ENCODE data around the gene NOS1AP.
"Not testable (repeated sequence)": the region's sequence is repeated elsewhere in the genome, so short reads cannot be mapped to it uniquely, and the experiment has no call there.

Gene NOS1AP

DNA sequence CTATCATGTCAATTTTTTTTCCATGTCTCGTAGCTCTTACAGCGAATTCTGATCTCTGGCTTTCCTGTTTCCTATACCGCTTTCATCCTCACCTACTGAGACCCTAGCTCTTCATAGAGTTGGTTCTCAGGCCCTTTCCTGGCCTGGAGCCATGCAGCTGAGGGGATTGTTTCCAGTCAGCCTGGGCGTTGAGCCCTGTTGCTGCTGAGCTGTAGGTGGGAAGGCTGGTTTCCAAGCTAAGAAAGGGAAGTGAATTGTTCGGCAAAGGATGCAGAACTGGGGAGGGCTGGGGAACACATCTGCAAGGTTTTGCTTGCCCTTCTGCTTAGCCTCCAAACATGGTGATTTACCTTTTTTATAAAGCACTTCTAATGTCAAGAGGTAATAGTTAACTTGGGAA is 265.6 kb downstream of the NOS1AP start:
- no peak overlapping the region for H3K4me3 ChIP-seq (ENCODE audit: low read depth, low read length)
- no peak overlapping the region for H3K9ac ChIP-seq (ENCODE audit: low read depth, low read length)
- peaks cover 10% of the 10 kb centered on the region for H3K4me1 ChIP-seq (ENCODE audit: control insufficient read depth, insufficient read depth, low read length)
- H3K27me3 ChIP-seq (ENCODE audit: control insufficient read depth, insufficient read depth, low read length): no peaks in the 10 kb centered on the region
- H3K27ac ChIP-seq (ENCODE audit: low read depth, low read length): no peak overlapping the region
- no peaks in the 10 kb centered on the region for H3K36me3 ChIP-seq (ENCODE audit: control insufficient read depth, insufficient read depth, low read length)
- no peaks in the 10 kb centered on the region for H3K9me3 ChIP-seq (ENCODE audit: control insufficient read depth, insufficient read depth, low read length)

DNA sequence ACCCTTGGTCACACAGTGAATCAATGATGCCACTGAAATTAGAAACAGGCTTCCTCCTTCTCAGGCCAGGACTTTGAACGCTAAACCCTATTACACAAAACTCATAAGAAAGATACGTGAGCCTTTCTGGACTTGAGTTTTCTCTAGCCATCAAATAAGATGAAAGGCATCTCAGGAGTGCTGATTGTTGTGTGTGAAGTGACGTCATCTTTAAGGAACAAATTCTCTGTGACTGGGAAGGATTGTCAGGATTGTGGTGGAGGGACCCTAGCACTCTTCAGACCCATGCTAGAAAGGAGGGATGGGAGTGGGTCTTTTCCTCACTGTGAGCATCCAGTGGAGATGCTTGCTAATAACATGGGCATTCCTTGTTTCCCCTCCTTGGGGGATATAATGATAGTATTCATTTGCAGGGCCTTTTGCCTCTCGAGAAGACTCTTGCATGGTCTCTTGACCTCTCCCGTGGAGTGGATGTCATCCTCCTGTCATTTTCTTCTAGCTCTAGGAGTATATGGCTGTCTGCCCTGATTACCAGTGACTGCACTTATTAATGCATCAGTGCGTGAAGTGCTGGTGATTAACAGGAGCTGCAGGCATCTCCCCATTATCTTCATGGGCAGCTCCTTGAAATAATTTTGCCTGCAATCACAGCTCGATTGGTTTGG is 267.3 kb downstream of the NOS1AP start:
- Histone ChIP-seq H3K27me3 (ENCODE audit: control insufficient read depth, insufficient read depth, low read length) (no peaks in the 10 kb centered on the region), H3K9me3 (ENCODE audit: control insufficient read depth, insufficient read depth, low read length) (no peaks in the 10 kb centered on the region), H3K27ac (ENCODE audit: low read depth, low read length) (no peak overlapping the region), H3K36me3 (ENCODE audit: control insufficient read depth, insufficient read depth, low read length) (no peaks in the 10 kb centered on the region), H3K4me1 (ENCODE audit: control insufficient read depth, insufficient read depth, low read length) (peaks cover 10% of the 10 kb centered on the region), H3K9ac (ENCODE audit: low read depth, low read length) (no peak overlapping the region), H3K4me3 (ENCODE audit: low read depth, low read length) (no peak overlapping the region)

DNA sequence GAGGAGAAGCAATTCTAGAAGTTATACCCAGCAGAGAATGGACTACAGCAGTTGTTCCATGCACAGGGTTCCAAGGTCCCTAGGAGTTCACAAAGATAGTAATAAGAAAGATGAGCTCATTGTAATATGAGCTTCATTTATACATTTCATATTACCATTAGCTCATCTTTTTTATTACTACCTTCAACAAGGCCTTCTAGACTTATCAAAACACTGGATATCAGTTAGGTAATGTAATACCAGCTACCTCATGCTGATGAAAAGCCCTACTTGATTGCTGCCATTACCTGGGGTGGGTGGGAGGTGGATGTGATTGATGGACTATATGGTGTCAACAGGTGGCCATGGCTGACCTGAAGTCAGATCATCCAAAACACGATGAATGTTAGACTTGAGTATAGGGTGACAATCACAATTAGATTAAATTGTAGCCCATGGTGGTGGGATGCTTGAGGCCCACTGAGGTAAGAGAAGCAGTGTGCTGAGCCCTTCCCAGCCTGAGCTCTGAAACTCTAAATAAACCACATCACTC is 273.0 kb downstream of the NOS1AP start:
- no peaks in the 10 kb centered on the region for H3K27me3 ChIP-seq (ENCODE audit: control insufficient read depth, insufficient read depth, low read length)

DNA sequence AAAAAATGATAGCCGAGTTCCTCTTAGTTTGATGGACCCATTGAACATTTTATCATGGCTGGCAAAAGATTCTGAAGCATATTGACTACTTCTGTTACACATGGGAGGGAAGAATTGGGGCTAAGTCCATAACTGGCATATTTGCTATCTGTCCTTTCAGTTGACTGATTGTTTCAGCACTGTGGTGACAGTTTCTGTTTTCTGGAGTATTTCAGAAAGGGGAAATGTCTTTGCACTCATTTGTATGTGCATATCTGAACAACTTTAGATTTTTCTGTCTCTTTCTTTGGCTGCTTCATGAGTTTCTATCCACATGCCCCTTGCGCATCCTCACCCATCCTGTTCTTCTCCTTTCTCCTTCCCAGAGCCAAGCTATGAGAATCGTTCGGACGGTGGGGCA is 274.0 kb downstream of the NOS1AP start:
- no peaks in the 10 kb centered on the region for H3K9me3 ChIP-seq (ENCODE audit: control insufficient read depth, insufficient read depth, low read length)
- no peak overlapping the region for H3K27ac ChIP-seq (ENCODE audit: low read depth, low read length)
- no peaks in the 10 kb centered on the region for H3K27me3 ChIP-seq (ENCODE audit: control insufficient read depth, insufficient read depth, low read length)
- no peaks in the 10 kb centered on the region for H3K4me1 ChIP-seq (ENCODE audit: control insufficient read depth, insufficient read depth, low read length)
- no peaks in the 10 kb centered on the region for H3K36me3 ChIP-seq (ENCODE audit: control insufficient read depth, insufficient read depth, low read length)
- H3K9ac ChIP-seq (ENCODE audit: low read depth, low read length): no peak overlapping the region
- H3K4me3 ChIP-seq (ENCODE audit: low read depth, low read length): no peak overlapping the region

More for the DNA sequence above, 273.0 kb downstream of the NOS1AP start:
- Histone ChIP-seq H3K9ac (ENCODE audit: low read depth, low read length) (no peak overlapping the region), H3K36me3 (ENCODE audit: control insufficient read depth, insufficient read depth, low read length) (no peaks in the 10 kb centered on the region), H3K9me3 (ENCODE audit: control insufficient read depth, insufficient read depth, low read length) (no peaks in the 10 kb centered on the region), H3K27ac (ENCODE audit: low read depth, low read length) (no peak overlapping the region), H3K4me1 (ENCODE audit: control insufficient read depth, insufficient read depth, low read length) (no peaks in the 10 kb centered on the region), H3K4me3 (ENCODE audit: low read depth, low read length) (no peak overlapping the region)

DNA sequence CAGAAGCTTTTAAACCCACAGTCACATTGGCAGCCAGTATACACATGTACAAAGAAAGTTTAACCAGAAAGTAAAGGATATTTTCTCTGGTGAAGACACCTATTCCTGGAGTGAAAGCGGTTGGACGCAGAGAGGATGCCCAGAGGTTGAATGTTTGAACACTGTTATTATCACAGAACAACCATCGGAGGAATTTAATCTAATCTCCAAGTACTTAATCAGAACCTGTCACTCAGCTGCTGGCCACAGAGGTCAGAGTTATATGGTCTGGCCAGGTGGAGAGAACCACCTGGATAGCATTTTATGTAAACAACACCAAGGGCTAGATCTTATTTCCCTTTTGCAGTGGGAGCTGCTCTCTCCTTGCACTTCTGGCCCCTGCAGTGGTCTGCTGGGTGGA is 277.8 kb downstream of the NOS1AP start:
- no peaks in the 10 kb centered on the region for H3K9me3 ChIP-seq (ENCODE audit: control insufficient read depth, insufficient read depth, low read length)
- H3K9ac ChIP-seq (ENCODE audit: low read depth, low read length): no peak overlapping the region
- no peaks in the 10 kb centered on the region for H3K4me1 ChIP-seq (ENCODE audit: control insufficient read depth, insufficient read depth, low read length)
- no peaks in the 10 kb centered on the region for H3K36me3 ChIP-seq (ENCODE audit: control insufficient read depth, insufficient read depth, low read length)
- H3K4me3 ChIP-seq (ENCODE audit: low read depth, low read length): no peak overlapping the region
- H3K27me3 ChIP-seq (ENCODE audit: control insufficient read depth, insufficient read depth, low read length): no peaks in the 10 kb centered on the region
- H3K27ac ChIP-seq (ENCODE audit: low read depth, low read length): no peak overlapping the region

DNA sequence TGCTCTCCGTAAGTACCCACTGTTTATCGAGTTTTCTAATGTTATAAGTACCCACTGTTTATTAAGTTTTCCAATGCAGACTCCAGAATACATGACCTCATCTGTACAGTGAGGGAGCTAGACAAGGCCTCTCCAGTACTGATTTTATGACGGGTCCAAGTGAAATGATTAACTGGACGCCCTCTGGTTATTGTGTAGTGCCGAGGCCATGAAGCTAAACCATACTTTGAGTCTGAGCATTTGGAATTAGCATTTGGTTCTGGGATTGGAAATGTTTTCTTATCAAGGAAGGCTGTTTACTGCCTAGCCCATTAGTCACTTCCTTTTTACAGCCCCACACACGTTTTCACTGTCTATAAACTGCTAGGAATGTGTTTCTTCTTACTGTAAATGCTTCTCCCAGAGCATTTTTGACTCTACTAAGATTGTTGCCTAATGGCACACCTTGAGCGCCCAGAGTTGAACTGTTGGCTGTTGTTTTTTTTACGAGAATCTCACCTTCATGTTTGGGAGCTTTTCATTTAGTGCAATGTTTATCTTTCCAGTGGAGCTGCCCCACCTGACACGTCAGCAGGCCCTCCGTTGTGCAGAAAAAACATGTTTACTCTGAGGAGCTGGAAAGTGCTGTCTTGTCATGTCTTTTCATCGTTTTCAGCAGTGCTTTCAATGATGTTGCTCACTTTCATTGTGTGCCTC is 280.3 kb downstream of the NOS1AP start:
- Histone ChIP-seq H3K36me3 (ENCODE audit: control insufficient read depth, insufficient read depth, low read length) (no peaks in the 10 kb centered on the region), H3K4me3 (ENCODE audit: low read depth, low read length) (no peak overlapping the region), H3K9me3 (ENCODE audit: control insufficient read depth, insufficient read depth, low read length) (no peaks in the 10 kb centered on the region), H3K27me3 (ENCODE audit: control insufficient read depth, insufficient read depth, low read length) (no peaks in the 10 kb centered on the region), H3K4me1 (ENCODE audit: control insufficient read depth, insufficient read depth, low read length) (peaks cover 8% of the 10 kb centered on the region), H3K27ac (ENCODE audit: low read depth, low read length) (no peak overlapping the region), H3K9ac (ENCODE audit: low read depth, low read length) (no peak overlapping the region)

DNA sequence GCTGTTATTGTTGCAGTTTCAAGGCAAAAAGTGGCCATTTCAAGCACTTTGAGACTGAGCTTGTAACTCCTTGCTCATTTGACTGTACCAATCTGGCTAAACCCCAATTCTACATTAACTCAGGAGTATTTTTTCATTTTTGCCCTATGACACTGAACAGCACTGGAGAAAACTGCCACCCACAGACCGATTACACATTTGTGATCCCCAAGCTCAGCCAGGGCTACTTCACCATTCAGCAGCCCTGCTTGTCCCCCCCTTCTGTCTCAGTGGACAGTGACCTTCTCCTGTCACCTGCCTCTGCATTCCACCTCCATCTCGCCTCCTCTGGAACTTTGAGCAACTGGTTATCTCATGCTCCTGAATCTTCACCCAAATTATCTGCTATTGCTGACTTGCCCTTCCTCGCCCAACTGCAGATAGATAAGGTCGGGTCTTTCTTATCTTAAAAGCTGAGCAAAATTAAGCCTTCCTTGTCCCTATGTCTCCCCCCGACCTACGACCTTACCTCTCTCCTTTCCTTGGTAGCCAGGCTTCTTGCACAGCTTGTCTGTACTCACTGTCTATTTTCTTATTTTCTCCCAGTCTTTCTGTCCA is 281.9 kb downstream of the NOS1AP start:
- Histone ChIP-seq H3K4me1 (ENCODE audit: control insufficient read depth, insufficient read depth, low read length) (peaks cover 8% of the 10 kb centered on the region), H3K27me3 (ENCODE audit: control insufficient read depth, insufficient read depth, low read length) (no peaks in the 10 kb centered on the region), H3K27ac (ENCODE audit: low read depth, low read length) (no peak overlapping the region), H3K4me3 (ENCODE audit: low read depth, low read length) (no peak overlapping the region), H3K9me3 (ENCODE audit: control insufficient read depth, insufficient read depth, low read length) (no peaks in the 10 kb centered on the region), H3K36me3 (ENCODE audit: control insufficient read depth, insufficient read depth, low read length) (peaks cover 10% of the 10 kb centered on the region; the same call in 1 of the 2 replicates), H3K9ac (ENCODE audit: low read depth, low read length) (no peak overlapping the region)

DNA sequence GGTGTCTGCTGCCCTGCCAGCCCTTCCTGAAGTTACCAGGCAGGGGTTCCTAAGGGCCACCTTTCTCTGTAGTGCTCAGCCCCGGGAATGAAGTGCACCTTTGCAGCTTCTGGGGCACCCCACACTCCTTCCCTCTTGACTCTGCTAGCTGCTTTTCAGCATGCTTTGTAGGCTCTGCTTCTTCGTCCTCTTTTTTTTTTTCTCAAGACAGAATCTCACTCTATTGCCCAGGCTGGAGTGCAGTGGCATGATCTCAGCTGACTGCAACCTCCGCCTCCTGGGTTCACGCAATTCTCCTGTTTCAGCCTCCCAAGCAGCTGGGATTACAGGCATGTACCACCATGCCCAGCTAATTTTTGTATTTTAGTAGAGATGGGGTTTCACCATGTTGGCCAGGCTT is 282.4 kb downstream of the NOS1AP start:
- H3K9me3 ChIP-seq (ENCODE audit: control insufficient read depth, insufficient read depth, low read length); H3K4me1 ChIP-seq (ENCODE audit: control insufficient read depth, insufficient read depth, low read length); H3K27ac ChIP-seq (ENCODE audit: low read depth, low read length); H3K9ac ChIP-seq (ENCODE audit: low read depth, low read length); H3K27me3 ChIP-seq (ENCODE audit: control insufficient read depth, insufficient read depth, low read length); H3K4me3 ChIP-seq (ENCODE audit: low read depth, low read length): not testable (repeated sequence)
- H3K36me3 ChIP-seq (ENCODE audit: control insufficient read depth, insufficient read depth, low read length): peaks cover 10% of the 10 kb centered on the region; the same call in 1 of the 2 replicates

DNA sequence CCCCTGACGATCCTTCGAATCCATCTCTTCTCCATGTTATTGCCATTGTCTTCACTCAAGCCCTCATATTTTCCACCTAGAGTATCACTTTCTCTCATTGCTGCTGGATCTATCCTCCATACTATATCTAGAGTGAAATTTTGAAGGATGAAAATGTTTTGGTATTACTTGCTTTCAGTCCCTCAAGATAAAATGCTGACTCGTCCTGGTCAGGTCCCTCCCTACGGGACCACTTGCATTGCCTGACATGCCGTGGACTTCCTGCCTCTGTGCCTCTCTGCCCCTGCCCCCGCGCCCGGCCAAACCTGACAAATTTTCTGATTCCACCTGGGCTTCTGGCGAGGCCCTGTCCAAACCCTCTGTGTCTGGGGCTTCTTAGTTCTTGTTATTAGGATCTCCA is 283.6 kb downstream of the NOS1AP start:
- Histone ChIP-seq H3K4me3 (ENCODE audit: low read depth, low read length) (no peak overlapping the region), H3K9ac (ENCODE audit: low read depth, low read length) (no peak overlapping the region), H3K27ac (ENCODE audit: low read depth, low read length) (no peak overlapping the region), H3K27me3 (ENCODE audit: control insufficient read depth, insufficient read depth, low read length) (no peaks in the 10 kb centered on the region), H3K9me3 (ENCODE audit: control insufficient read depth, insufficient read depth, low read length) (no peaks in the 10 kb centered on the region), H3K36me3 (ENCODE audit: control insufficient read depth, insufficient read depth, low read length) (peaks cover 10% of the 10 kb centered on the region; the same call in 1 of the 2 replicates), H3K4me1 (ENCODE audit: control insufficient read depth, insufficient read depth, low read length) (peaks cover 8% of the 10 kb centered on the region)

DNA sequence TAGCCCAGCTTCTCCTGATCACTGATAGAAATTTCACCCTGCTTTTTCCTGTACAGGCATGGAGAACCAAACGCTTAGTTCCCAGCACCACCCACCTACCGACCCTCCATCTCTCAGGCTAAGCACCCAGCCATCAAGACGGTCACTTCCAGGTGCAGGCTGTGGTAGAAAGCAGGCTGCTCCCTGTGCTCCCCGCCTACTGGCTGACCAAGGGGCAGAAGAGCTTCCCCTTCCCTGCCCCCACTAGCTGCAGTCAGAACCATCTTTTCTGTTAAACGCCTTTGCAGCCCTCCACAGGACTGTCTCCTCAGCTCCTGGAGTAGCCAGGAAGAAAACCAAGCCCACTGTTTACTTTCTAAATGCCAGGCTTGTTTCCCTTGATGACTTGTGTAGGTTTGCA is 284.2 kb downstream of the NOS1AP start:
- no peak overlapping the region for H3K4me3 ChIP-seq (ENCODE audit: low read depth, low read length)
- H3K36me3 ChIP-seq (ENCODE audit: control insufficient read depth, insufficient read depth, low read length): peaks cover 10% of the 10 kb centered on the region; the same call in 1 of the 2 replicates
- H3K27ac ChIP-seq (ENCODE audit: low read depth, low read length): no peak overlapping the region
- H3K9ac ChIP-seq (ENCODE audit: low read depth, low read length): no peak overlapping the region
- H3K27me3 ChIP-seq (ENCODE audit: control insufficient read depth, insufficient read depth, low read length): no peaks in the 10 kb centered on the region
- H3K4me1 ChIP-seq (ENCODE audit: control insufficient read depth, insufficient read depth, low read length): peaks cover 8% of the 10 kb centered on the region
- H3K9me3 ChIP-seq (ENCODE audit: control insufficient read depth, insufficient read depth, low read length): no peaks in the 10 kb centered on the region

DNA sequence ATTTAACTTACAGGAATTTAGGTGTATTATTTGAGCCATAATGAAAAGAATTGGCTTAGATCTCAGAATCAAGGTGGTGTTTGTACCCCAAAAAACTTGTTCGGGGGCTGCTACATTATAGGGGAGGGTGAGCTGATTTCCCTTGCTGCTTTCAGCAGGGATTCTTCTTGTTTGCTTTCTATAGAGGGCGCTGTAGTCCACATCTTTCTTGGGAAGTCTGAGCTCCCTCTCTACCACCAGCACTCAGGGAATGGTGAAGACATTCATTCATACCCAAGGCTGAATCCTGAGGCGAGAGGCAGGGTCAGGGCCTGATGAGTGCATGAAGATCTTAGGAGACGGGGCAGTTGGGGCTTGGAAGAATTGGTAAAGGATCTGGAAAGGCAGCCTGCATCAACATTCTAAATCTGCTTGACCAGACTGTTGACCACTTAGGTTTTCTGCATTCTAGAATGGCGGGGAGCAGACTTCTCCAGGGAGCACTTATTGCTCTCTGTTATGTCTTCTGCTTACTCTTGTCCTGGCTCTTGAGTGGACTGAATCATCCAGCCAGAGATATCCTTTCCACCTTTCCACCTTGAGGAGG is 288.3 kb downstream of the NOS1AP start:
- Histone ChIP-seq H3K4me1 (ENCODE audit: control insufficient read depth, insufficient read depth, low read length) (peaks cover 8% of the 10 kb centered on the region), H3K27ac (ENCODE audit: low read depth, low read length) (no peak overlapping the region), H3K27me3 (ENCODE audit: control insufficient read depth, insufficient read depth, low read length) (no peaks in the 10 kb centered on the region), H3K9me3 (ENCODE audit: control insufficient read depth, insufficient read depth, low read length) (no peaks in the 10 kb centered on the region), H3K4me3 (ENCODE audit: low read depth, low read length) (no peak overlapping the region), H3K36me3 (ENCODE audit: control insufficient read depth, insufficient read depth, low read length) (peaks cover 10% of the 10 kb centered on the region; the same call in 1 of the 2 replicates), H3K9ac (ENCODE audit: low read depth, low read length) (no peak overlapping the region)
